ENCODE data around the gene NUP62CL.
"Not testable (repeated sequence)": the region's sequence is repeated elsewhere in the genome, so short reads cannot be mapped to it uniquely, and the experiment has no call there.

The NUP62CL gene

DNA sequence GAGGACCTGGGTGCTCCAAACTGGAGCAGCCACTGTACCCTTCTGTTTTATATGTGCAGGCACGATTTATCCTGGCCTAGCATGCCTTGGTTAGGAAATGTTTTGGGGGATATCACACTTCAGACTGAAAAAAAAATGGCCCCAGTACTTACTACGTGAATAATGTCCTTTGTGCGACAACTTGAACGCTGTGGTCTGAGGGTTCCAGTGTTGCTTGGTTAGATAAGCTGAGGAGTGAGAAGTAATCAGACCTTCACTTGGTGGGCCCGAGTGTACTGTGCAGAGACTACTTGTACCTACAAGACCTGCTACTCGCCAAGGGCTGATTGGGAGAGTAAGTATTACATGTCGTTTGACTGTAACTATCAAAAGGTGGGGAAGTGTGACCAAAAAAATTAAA lies 856 bp upstream of the NUP62CL start:
- H3K4me3 ChIP-seq (ENCODE audit: low read length): no peak overlapping the region
- DNase-seq (ENCODE audit: low read depth): no peak
- TF ChIP-seq, protein P1, sequence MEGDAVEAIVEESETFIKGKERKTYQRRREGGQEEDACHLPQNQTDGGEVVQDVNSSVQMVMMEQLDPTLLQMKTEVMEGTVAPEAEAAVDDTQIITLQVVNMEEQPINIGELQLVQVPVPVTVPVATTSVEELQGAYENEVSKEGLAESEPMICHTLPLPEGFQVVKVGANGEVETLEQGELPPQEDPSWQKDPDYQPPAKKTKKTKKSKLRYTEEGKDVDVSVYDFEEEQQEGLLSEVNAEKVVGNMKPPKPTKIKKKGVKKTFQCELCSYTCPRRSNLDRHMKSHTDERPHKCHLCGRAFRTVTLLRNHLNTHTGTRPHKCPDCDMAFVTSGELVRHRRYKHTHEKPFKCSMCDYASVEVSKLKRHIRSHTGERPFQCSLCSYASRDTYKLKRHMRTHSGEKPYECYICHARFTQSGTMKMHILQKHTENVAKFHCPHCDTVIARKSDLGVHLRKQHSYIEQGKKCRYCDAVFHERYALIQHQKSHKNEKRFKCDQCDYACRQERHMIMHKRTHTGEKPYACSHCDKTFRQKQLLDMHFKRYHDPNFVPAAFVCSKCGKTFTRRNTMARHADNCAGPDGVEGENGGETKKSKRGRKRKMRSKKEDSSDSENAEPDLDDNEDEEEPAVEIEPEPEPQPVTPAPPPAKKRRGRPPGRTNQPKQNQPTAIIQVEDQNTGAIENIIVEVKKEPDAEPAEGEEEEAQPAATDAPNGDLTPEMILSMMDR (conservative IDR thresholded peaks at IDR 0.05; ENCODE audit: low read length): no peak

DNA sequence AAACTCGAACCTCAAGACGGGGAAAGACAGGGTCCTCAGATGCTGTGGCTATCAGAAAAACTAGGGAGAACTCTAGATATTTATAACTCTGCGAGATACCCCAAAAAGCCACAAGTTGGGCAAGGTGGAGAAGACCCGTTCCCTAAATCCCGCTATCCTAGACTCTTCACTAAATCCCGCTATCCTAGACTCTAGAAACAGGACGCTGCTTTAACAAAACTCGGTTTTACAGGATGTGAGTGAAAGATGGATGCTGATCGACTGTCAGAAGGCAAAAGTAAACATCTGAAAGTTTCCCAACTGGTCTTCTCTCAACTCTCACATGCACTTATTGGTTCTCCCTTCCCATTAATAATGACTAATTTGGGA lies 448 bp upstream of the NUP62CL start:
- TF ChIP-seq, protein P1 (conservative IDR thresholded peaks at IDR 0.05; ENCODE audit: low read length): no peak
- H3K4me3 ChIP-seq (ENCODE audit: low read length): no peak overlapping the region
- no peak for DNase-seq (ENCODE audit: low read depth)

GRCh38 chrX:107204068-107204605 lies 2.1 kb downstream of the NUP62CL start:
- no peak overlapping the region for H3K4me3 ChIP-seq (ENCODE audit: low read length)
- TF ChIP-seq, protein P1 (conservative IDR thresholded peaks at IDR 0.05; ENCODE audit: low read length): no peak
- DNase-seq (ENCODE audit: low read depth): no peak

GRCh38 chrX:107199491-107199890 lies 6.7 kb downstream of the NUP62CL start:
- no peak overlapping the region for H3K4me3 ChIP-seq (ENCODE audit: low read length)
- TF ChIP-seq, protein P1 (conservative IDR thresholded peaks at IDR 0.05; ENCODE audit: low read length): no peak
- no peak for DNase-seq (ENCODE audit: low read depth)

DNA sequence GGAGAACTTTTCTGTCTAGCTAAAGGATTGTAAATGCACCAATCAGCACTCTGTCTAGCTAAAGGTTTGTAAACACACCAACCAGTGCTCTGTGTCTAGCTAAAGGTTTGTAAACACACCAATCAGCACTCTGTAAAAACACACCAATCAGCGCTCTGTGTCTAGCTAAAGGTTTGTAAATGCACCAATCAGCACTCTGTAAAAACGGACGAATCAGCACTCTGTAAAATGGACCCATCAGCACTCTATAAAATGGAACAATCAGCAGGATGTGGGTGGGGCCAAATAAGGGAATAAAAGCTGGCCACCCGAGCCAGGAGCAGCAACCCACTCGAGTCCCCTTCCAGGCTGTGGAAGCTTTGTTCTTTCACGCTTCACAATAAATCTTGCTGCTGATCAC lies 8.2 kb downstream of the NUP62CL start:
- H3K4me3 ChIP-seq (ENCODE audit: low read length); DNase-seq (ENCODE audit: low read depth): not testable (repeated sequence)

DNA sequence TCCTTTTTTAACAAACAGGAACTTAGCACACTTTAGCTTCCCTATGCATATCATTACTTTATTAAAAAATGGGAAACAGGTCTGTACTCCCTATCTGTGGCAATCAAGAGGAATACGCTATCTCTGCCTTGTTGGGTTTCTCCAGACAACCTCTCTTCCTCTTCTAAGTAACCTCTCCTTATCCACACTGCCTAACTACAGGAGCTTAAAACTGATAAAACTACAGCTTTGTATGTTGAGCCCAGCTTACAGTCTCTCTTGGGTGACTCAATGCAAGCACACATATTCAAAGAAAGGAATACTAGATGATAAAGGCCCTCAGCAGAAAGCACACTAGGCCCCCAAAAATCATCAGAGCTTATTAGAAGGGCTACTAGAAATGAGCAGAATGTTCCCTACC lies 8.9 kb downstream of the NUP62CL start:
- TF ChIP-seq, protein P1 (conservative IDR thresholded peaks at IDR 0.05; ENCODE audit: low read length): no peak
- H3K4me3 ChIP-seq (ENCODE audit: low read length): no peak overlapping the region
- no peak for DNase-seq (ENCODE audit: low read depth)

DNA sequence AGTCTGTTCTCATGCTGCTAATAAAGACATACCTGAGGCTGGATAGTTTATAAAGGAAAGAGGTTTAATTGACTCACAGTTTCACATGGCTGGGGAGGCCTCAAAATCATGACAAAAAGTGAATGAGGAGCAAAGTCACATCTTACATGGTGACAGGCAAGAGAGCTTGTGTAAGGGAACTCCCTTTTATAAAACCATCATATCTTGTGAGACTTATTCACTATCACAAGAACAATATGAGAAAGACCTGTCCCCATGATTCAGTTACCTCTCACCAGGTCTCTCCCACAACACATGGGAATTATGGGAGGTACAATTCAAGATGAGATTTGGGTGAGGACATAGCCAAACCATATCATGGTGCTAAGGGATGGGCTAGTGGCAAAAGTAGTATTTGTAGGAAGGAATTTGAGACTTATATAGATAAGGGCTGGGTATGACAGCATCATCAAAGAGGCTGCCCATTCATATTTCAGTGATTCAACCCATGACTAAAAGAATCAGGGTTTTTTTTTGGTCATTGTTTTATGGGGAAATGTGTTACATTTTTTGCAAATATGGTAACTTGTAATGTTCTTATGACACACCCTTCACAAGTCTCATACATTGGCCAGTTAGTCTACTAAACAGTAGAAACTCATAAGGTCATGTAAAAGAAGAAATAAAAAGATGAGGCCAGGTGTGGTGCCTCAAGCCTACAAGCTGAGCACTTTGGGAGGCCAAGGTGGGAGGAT lies 34.7 kb downstream of the NUP62CL start:
- H3K4me3 ChIP-seq (ENCODE audit: low read length): no peak overlapping the region
- TF ChIP-seq, protein P1 (conservative IDR thresholded peaks at IDR 0.05; ENCODE audit: low read length): no peak
- no peak for DNase-seq (ENCODE audit: low read depth)
